ENCODE data around the gene SLX9. TPM values are rescaled to one million over a fixed set of nuclear protein-coding genes. Genes with fewer than 3 reads are reported as not detected.

SLX9 gene
- total and polyA plus RNA-seq, 8 donors: 5.4 to 83.4 (median 19.3) TPM

DNA sequence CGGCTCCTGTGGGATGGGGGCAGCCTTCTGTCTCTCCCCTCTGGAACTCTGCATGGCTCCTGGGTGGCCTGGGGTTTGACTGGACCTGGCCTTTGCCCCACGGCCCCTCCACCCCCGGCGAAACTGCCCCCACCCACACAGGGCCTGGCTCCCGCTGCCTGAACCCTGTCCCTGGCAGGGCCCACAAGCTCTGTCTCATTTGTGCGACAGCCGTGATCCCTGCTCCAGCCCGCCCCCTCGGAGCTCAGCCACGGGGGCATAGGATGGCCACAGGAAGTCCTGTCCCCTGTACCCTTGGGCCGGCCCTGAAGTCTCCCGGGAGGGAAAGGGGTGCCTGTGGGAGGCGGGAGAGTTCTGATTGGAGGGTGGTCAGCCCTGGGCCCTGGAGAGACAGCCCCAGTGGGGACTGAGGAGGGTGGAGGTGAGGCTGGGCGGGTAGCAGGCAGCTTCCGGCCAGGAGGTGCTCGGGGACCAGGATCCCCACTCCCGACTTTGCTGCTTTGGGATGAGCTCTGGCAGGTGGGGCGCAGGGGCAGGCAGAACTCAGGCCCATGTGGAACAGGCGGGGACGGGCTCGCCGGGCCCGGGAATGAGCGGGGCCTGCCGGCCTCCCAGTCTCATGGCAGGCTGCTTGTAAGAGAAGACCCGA, 45.1 kb downstream of the SLX9 start:
- Histone ChIP-seq H3K36me3 (no peaks in the 10 kb centered on the region), H3K4me3 (no peak overlapping the region), H3K27me3 (no peaks in the 10 kb centered on the region), H3K27ac (peak overlapping the region in 3 of 5 donors; percentile 16 to 75 (median 52)), H3K9me3 (no peaks in the 10 kb centered on the region), H3K4me1 (peaks cover 5 to 57% (median 21%) of the 10 kb centered on the region in 4 donors)
- no peak for TF ChIP-seq POLR2A (IDR thresholded peaks at IDR 0.05)
- TF ChIP-seq POLR2AphosphoS5 (IDR thresholded peaks at IDR 0.05): no peak
- intact Hi-C loops (cut with DNase I; ENCODE audit: low total_unique reads): no loop called here
- 51 to 75% (median 62%) methylated on average over 8 to 26 of the region's 26 CpGs for WGBS, 5 donors
- DNase-seq: no peak

DNA sequence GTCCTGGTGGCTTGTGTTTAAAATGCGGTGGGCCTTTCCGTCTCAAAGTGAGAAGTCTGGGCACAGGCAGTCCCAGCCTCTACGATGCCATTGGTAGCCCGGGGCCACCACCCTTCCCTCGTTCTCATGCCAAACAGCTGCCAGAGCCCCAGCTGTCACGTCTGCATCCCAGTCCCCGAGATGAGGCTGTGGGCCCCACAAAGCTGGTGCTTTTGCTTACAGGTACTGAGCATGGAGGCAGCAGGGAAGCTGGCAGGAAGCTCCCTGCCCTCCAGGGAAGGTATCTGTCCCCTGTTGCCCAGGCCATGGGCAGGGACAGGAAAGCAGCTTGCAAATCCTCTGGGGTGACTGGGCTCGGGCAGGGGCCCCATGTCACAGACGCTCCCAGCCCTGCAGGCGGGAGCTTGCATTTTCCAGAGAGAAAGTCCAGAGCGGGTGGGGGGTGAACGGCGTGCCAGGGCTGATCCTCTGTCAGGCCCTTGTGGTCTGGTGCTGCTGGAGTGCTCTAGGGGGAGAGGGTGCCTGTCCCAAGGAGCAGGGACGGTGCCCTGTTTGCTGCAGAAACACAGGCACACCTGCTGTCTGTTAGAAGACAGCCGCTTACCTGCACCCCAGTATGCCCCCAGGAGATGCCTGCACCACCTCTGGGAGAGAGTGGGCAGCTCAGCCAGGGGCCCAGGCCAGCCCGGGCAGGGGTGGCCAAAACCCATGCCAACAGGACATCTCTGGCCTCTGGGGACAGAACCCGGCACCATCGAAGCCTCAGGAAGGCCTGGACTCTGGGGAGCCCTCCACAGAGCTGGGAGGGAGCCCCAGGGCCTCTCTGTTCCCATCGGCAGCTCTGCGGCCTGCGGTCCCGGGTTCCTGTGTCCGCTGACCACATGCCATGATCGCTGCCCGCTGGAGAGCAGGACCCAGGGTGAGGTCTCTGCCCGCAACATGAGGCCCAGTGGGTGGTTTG, 45.9 kb downstream of the SLX9 start:
- intact Hi-C loops (cut with DNase I; ENCODE audit: low total_unique reads): no loop called here
- WGBS, 5 donors: 82 to 91% (median 84%) methylated on average over 15 to 26 of the region's 26 CpGs
- peaks cover 5 to 65% (median 25%) of the 10 kb centered on the region in 4 donors for H3K4me1 ChIP-seq

DNA sequence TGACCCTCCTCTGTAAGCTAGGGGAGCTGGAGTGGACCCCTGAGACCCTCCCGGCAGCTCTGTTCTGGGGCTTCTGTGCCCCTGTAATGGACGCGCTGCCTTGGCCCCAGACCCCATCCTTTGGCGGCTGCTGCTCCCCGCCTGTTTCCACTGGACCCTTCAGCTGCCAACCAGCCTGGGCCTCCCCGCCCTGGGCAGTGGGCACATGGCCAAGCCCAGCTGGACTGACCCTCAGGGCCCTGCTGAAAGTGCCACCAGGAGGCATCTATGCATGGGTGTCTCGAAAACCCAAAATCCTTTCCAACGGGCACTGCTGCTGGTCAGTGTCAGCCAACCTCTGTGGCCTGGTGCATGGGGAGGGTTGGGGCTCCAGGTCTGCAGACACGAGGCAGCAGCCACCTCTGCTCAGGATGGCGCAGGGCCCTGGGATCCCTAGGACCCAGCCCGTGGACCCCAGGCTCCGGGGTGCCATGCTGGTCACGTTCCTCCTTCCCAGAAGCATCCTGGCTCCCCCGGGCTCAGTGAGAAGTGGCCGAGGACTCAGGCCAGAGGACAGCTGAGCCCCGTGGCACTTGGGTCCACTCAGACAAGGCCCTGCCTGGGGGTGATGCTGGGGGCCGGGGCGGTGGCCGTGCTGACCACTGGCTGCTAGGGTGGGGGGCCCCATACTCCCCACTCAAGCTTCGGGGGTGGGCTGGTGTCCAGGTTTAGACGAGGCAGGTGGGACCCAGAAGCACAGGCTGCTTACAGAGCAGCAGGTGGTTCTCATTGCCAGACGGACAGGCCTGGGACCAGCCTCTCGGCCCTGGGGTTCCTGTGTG, 46.9 kb downstream of the SLX9 start:
- Histone ChIP-seq H3K4me1 (peaks cover 5 to 74% (median 29%) of the 10 kb centered on the region in 4 donors), H3K27me3 (no peaks in the 10 kb centered on the region), H3K9me3 (no peaks in the 10 kb centered on the region), H3K36me3 (no peaks in the 10 kb centered on the region), H3K27ac (peak overlapping the region in 2 of 5 donors; percentile 8 to 75), H3K4me3 (no peak overlapping the region)
- no peak for DNase-seq
- WGBS, 5 donors: 75 to 89% (median 82%) methylated on average over 10 to 23 of the region's 23 CpGs
- TF ChIP-seq, protein P1, sequence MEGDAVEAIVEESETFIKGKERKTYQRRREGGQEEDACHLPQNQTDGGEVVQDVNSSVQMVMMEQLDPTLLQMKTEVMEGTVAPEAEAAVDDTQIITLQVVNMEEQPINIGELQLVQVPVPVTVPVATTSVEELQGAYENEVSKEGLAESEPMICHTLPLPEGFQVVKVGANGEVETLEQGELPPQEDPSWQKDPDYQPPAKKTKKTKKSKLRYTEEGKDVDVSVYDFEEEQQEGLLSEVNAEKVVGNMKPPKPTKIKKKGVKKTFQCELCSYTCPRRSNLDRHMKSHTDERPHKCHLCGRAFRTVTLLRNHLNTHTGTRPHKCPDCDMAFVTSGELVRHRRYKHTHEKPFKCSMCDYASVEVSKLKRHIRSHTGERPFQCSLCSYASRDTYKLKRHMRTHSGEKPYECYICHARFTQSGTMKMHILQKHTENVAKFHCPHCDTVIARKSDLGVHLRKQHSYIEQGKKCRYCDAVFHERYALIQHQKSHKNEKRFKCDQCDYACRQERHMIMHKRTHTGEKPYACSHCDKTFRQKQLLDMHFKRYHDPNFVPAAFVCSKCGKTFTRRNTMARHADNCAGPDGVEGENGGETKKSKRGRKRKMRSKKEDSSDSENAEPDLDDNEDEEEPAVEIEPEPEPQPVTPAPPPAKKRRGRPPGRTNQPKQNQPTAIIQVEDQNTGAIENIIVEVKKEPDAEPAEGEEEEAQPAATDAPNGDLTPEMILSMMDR (IDR thresholded peaks at IDR 0.05): no peak
- TF ChIP-seq EP300 (IDR thresholded peaks at IDR 0.05) (no peak), POLR2A (IDR thresholded peaks at IDR 0.05) (no peak), POLR2AphosphoS5 (IDR thresholded peaks at IDR 0.05) (no peak)
- intact Hi-C loops (cut with DNase I; ENCODE audit: low total_unique reads): no loop called here

More for the DNA sequence above, 45.9 kb downstream of the SLX9 start:
- no peak overlapping the region for H3K4me3 ChIP-seq
- no peak for DNase-seq
- no peaks in the 10 kb centered on the region for H3K36me3 ChIP-seq
- no peaks in the 10 kb centered on the region for H3K9me3 ChIP-seq
- H3K27me3 ChIP-seq: no peaks in the 10 kb centered on the region
- peak overlapping the region in 3 of 5 donors; percentile 16 to 75 (median 52) for H3K27ac ChIP-seq
- TF ChIP-seq EP300 (IDR thresholded peaks at IDR 0.05) (no peak), POLR2AphosphoS5 (IDR thresholded peaks at IDR 0.05) (no peak), POLR2A (IDR thresholded peaks at IDR 0.05) (no peak)

DNA sequence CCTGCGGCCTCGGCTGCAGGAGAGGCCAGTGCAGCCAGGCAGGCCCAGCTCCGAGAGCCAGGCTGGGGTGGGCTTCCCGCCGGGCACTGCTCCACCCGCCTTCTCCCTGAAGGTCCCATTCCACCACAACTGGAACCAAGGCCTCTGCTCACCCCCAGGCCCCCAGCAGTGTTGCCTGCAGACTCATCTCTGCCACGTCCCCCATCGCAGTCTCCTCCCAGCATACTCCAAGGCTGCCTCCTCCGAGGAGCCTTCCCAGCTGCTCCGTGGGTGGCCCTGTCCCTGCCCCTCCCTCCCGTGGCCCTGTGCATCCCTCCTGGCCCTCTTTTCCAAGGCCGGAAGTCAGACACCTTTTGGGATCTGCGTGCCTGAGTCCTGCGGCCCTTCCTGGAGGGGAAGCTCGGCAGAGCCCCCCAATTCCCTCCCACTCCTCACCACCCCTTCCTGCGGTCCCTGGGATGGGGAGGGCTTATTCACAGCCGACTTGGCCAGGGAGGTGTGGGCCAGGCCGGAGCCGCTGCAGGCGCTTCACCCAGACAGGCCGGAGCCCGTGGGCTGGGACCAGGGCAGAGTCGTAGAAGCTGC, 47.6 kb downstream of the SLX9 start:
- no peak for TF ChIP-seq POLR2AphosphoS5 (IDR thresholded peaks at IDR 0.05)
- no peak for TF ChIP-seq EP300 (IDR thresholded peaks at IDR 0.05)
- no peak for TF ChIP-seq POLR2A (IDR thresholded peaks at IDR 0.05)
- TF ChIP-seq, protein P1 (IDR thresholded peaks at IDR 0.05): no peak
- DNase-seq: no peak
- Histone ChIP-seq H3K4me3 (no peak overlapping the region), H3K9me3 (no peaks in the 10 kb centered on the region), H3K4me1 (peaks cover 5 to 81% (median 33%) of the 10 kb centered on the region in 4 donors), H3K27me3 (no peaks in the 10 kb centered on the region), H3K36me3 (no peaks in the 10 kb centered on the region), H3K27ac (peak overlapping the region in 2 of 5 donors; percentile 41 to 75)
- WGBS, 5 donors: 75 to 85% (median 79%) methylated on average over 20 to 23 of the region's 23 CpGs
- intact Hi-C loops (cut with DNase I; ENCODE audit: low total_unique reads): no loop called here

Data from stomach (tissue), 9 donors.